DND-41 (cell line): ENCODE data around the gene ATP9B.

Experiments used
- ATAC-seq: fragments of 200-7000 bp; cut with Tn5 transposase; 3 replicates; pipeline ENCODE4 v1.9.1; 2021; ENCODE audit warnings: low read depth; ENCODE audit not compliant: insufficient read depth
- DNase-seq: peaks from one replicate; pipeline ENCODE4 v3.0.0-alpha.2; 2020
- H2AFZ ChIP-seq: 2 replicates; pipeline ENCODE4 v1.6.0; 2012; ENCODE audit warnings: low read depth, low read length
- H3K27ac ChIP-seq: 2 replicates; pipeline ENCODE4 v1.5.1; 2012; ENCODE audit warnings: low read length, inconsistent platforms
- H3K27me3 ChIP-seq: fragments of 200-600 bp; sonication (generic); 2 replicates; pipeline ENCODE4 v1.6.0; 2012; ENCODE audit warnings: low read length, mild to moderate bottlenecking, inconsistent platforms; ENCODE audit not compliant: insufficient read depth, poor library complexity
- H3K36me3 ChIP-seq: 2 replicates; pipeline ENCODE4 v1.5.1; 2012; ENCODE audit warnings: low read length, inconsistent platforms; ENCODE audit not compliant: insufficient read depth
- H3K4me1 ChIP-seq: 2 replicates; pipeline ENCODE4 v1.5.1; 2012; ENCODE audit warnings: mild to moderate bottlenecking, low read length; ENCODE audit not compliant: insufficient read depth
- H3K4me2 ChIP-seq: 2 replicates; pipeline ENCODE4 v1.6.0; 2012; ENCODE audit warnings: mild to moderate bottlenecking, moderate library complexity, low read length, inconsistent platforms; ENCODE audit not compliant: insufficient read depth
- H3K4me3 ChIP-seq, 2 experiments: fragments of 200-600 bp in 1 of 2; shearing (Covaris generic) in 1 of 2; 2 replicates each; pipeline ENCODE4 v1.5.1; 2012 to 2016; ENCODE audit warnings: inconsistent platforms in 2 of 2, low read length in 2 of 2, mild to moderate bottlenecking in 2 of 2, low read depth in 1 of 2, moderate library complexity in 1 of 2
- H3K79me2 ChIP-seq: 2 replicates; pipeline ENCODE4 v1.6.0; 2012; ENCODE audit warnings: low read length, inconsistent platforms; ENCODE audit not compliant: insufficient read depth
- H3K9ac ChIP-seq: 2 replicates; pipeline ENCODE4 v1.6.0; 2012; ENCODE audit warnings: low read depth, mild to moderate bottlenecking, inconsistent platforms, low read length, moderate library complexity
- H3K9me3 ChIP-seq: 2 replicates; pipeline ENCODE4 v1.5.1; 2012; ENCODE audit warnings: low read length, moderate library complexity, mild to moderate bottlenecking, inconsistent platforms; ENCODE audit not compliant: insufficient read depth, severe bottlenecking
- H4K20me1 ChIP-seq: 2 replicates; pipeline ENCODE4 v1.6.0; 2012; ENCODE audit warnings: low read length; ENCODE audit not compliant: insufficient read depth
- CTCF ChIP-seq: IDR thresholded peaks from 2 replicates; pipeline ENCODE4 v1.5.1; 2012; ENCODE audit warnings: borderline replicate concordance, low read length, moderate library complexity, mild to moderate bottlenecking; ENCODE audit not compliant: poor library complexity, severe bottlenecking; ENCODE audit errors: extremely low read depth
- EZH2 ChIP-seq: IDR thresholded peaks from 3 replicates; pipeline ENCODE4 v1.6.1; 2012; ENCODE audit warnings: borderline replicate concordance, low read depth, mild to moderate bottlenecking, moderate library complexity, low read length, inconsistent platforms; ENCODE audit not compliant: severe bottlenecking

The ATP9B gene

GRCh38 chr18:79356435-79356834, 287.2 kb downstream of the ATP9B start:
- no peaks in the 10 kb centered on the region for H4K20me1 ChIP-seq
- H3K4me1 ChIP-seq = no peaks in the 10 kb centered on the region
- no peak overlapping the region for H2AFZ ChIP-seq
- H3K27ac ChIP-seq = no peak overlapping the region
- no peak for ATAC-seq
- H3K36me3 ChIP-seq = peaks cover 28% of the 10 kb centered on the region
- H3K9ac ChIP-seq = no peak overlapping the region
- no peaks in the 10 kb centered on the region for H3K79me2 ChIP-seq
- no peak overlapping the region for H3K4me3 ChIP-seq
- H3K27me3 ChIP-seq = no peaks in the 10 kb centered on the region
- DNase-seq = no peak
- no peak overlapping the region for H3K4me2 ChIP-seq
- H3K9me3 ChIP-seq = no peaks in the 10 kb centered on the region
- TF ChIP-seq EZH2 = no peak
- TF ChIP-seq CTCF = no peak

- H3K27ac ChIP-seq = no peak overlapping the region
- ATAC-seq (no peak), DNase-seq (no peak)
- no peak overlapping the region for H3K4me3 ChIP-seq
- no peak overlapping the region for H3K9ac ChIP-seq
- no peaks in the 10 kb centered on the region for H3K27me3 ChIP-seq
- H4K20me1 ChIP-seq = no peaks in the 10 kb centered on the region
- H3K4me1 ChIP-seq = no peaks in the 10 kb centered on the region
- H3K79me2 ChIP-seq = no peaks in the 10 kb centered on the region
- H3K9me3 ChIP-seq = no peaks in the 10 kb centered on the region
- TF ChIP-seq CTCF (no peak), EZH2 (no peak)
- peaks cover 47% of the 10 kb centered on the region for H3K36me3 ChIP-seq
- no peak overlapping the region for H3K4me2 ChIP-seq
- no peak overlapping the region for H2AFZ ChIP-seq
Observed at GRCh38 chr18:79360933-79361332, 291.7 kb downstream of the ATP9B start.

GRCh38 chr18:79361766-79362522, 292.8 kb downstream of the ATP9B start:
- no peaks in the 10 kb centered on the region for H4K20me1 ChIP-seq
- H3K79me2 ChIP-seq = no peaks in the 10 kb centered on the region
- no peaks in the 10 kb centered on the region for H3K4me1 ChIP-seq
- no peak overlapping the region for H3K4me3 ChIP-seq
- no peaks in the 10 kb centered on the region for H3K9me3 ChIP-seq
- H3K36me3 ChIP-seq = peaks cover 47% of the 10 kb centered on the region
- H3K27me3 ChIP-seq = no peaks in the 10 kb centered on the region
- ATAC-seq (no peak), DNase-seq (no peak)
- no peak overlapping the region for H3K9ac ChIP-seq
- TF ChIP-seq EZH2 (no peak), CTCF (no peak)
- no peak overlapping the region for H2AFZ ChIP-seq
- H3K27ac ChIP-seq = no peak overlapping the region
- H3K4me2 ChIP-seq = no peak overlapping the region
